A549 (cell line): ENCODE results near the gene FAM136A.

Experiments
- EP300 ChIP-seq, 2 experiments: fragments of >200 bp; sonication (Bioruptor Twin); formaldehyde crosslinking; IDR thresholded peaks; 2 replicates in 1 of 2; 3 replicates in 1 of 2; pipeline ENCODE4 v1.6.1; 2016 to 2017
- MAFK ChIP-seq: fragments of 450-650 bp; IDR thresholded peaks from 2 replicates; pipeline ENCODE4 v1.6.1; 2014; ENCODE audit not compliant: partially characterized antibody
- MYC ChIP-seq: IDR thresholded peaks from 2 replicates; pipeline ENCODE4 v1.6.1; 2012; ENCODE audit warnings: mild to moderate bottlenecking, inconsistent platforms, low read length, improper control_type of control experiment, borderline replicate concordance

- TF ChIP-seq EP300 (IDR thresholded peaks at IDR 0.05) (no peak), MYC (no peak), MAFK (no peak)
These were observed 20.7 kb upstream of the FAM136A start for GRCh38 chr2:70322518-70322917.
